T-helper 1 cell (primary cell): ENCODE measurements around the gene LMNA.
"Not testable (repeated sequence)": the region's sequence is repeated elsewhere in the genome, so short reads cannot be mapped to it uniquely, and the experiment has no call there.

Experiments used
- DNase-seq, 5 donors: peaks; one replicate each; pipeline ENCODE4 v3.0.0-alpha.2; 2012 to 2020

Gene LMNA

GRCh38 chr1:156122519-156123355, 8.2 kb downstream of the LMNA start:
- DNase-seq = no peak

GRCh38 chr1:156123356-156124196, 9.1 kb downstream of the LMNA start:
- peak in 2 of 5 donors; percentile 46 to 53 for DNase-seq

GRCh38 chr1:156124557-156125483, 10.3 kb downstream of the LMNA start:
- DNase-seq = peak in 2 of 5 donors; percentile 41 to 53

- not testable (repeated sequence) for DNase-seq
These were observed 11.0 kb downstream of the LMNA start for GRCh38 chr1:156125544-156125943.

GRCh38 chr1:156126043-156126629, 11.6 kb downstream of the LMNA start:
- peak in 4 of 5 donors; percentile 55 to 73 (median 66) for DNase-seq

GRCh38 chr1:156126630-156127534, 12.4 kb downstream of the LMNA start:
- DNase-seq = peak; percentile 64 to 94 (median 75)

GRCh38 chr1:156128308-156128653, 13.8 kb downstream of the LMNA start:
- DNase-seq = no peak

- DNase-seq = no peak
These were observed 14.4 kb downstream of the LMNA start for GRCh38 chr1:156128654-156129597.

GRCh38 chr1:156129687-156130577, 15.4 kb downstream of the LMNA start:
- DNase-seq = peak in 3 of 5 donors; percentile 61 to 76 (median 68)

- DNase-seq = no peak
These were observed 16.0 kb downstream of the LMNA start for GRCh38 chr1:156130578-156130942.

- DNase-seq = no peak
These were observed 20.4 kb downstream of the LMNA start for GRCh38 chr1:156134716-156135435.

GRCh38 chr1:156135930-156136871, 21.7 kb downstream of the LMNA start:
- DNase-seq = no peak

- no peak for DNase-seq
These were observed 22.5 kb downstream of the LMNA start for GRCh38 chr1:156136970-156137483.

GRCh38 chr1:156138458-156138867, 24.0 kb downstream of the LMNA start:
- DNase-seq = no peak

- no peak for DNase-seq
These were observed 26.6 kb downstream of the LMNA start for GRCh38 chr1:156140879-156141707.
